Transverse colon (tissue), 4 donors: Measurements from ENCODE around the gene FAAH.

Experiments used
- EP300 ChIP-seq: sonication (generic); formaldehyde crosslinking; IDR thresholded peaks from one replicate; pipeline ENCODE4 v1.6.1; 2017; ENCODE audit warnings: antibody characterized with exemption, low read depth
- POLR2A ChIP-seq: fragments of 450-650 bp; IDR thresholded peaks from one replicate; pipeline ENCODE4 v1.6.1; 2016; ENCODE audit warnings: antibody characterized with exemption, mild to moderate bottlenecking, moderate library complexity
- POLR2AphosphoS5 ChIP-seq, 3 donors: sonication (generic); formaldehyde crosslinking; IDR thresholded peaks; one replicate each; pipeline ENCODE4 v1.6.1; 2016; ENCODE audit warnings: antibody characterized with exemption in 3 of 3
- TF ChIP-seq, protein P1 (sequence below), 5 experiments: fragments of 200-600 bp in 3 of 5; fragments of 450-650 bp in 2 of 5; sonication (generic) in 3 of 5; IDR thresholded peaks; 1 replicate in 2 of 5; 2 replicates in 3 of 5; pipeline ENCODE4 v1.5.1; 2016 to 2017; ENCODE audit warnings: antibody characterized with exemption in 5 of 5, inconsistent platforms in 3 of 5, mild to moderate bottlenecking in 2 of 5, moderate library complexity in 1 of 5

DNA sequence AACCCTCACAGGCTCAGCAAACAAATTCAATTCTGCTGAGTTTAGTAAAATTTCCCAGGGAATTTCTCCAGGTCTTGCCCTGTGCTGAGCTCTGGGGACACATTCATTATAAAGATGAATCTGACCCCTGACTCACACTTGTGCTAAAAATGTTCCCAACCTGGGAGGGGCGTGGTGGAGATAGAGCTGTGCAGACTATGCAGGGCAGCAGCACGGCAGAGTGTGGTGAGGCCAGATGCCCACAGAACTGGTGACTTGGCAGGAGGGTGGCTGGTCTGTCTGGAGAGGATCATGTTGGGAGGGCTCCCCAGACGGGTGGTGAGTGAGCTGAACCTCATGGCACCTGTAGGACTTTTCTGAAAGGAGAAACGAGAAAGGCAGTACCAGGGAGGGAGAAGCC lies 31.6 kb downstream of the FAAH start:
- TF ChIP-seq, protein P1, sequence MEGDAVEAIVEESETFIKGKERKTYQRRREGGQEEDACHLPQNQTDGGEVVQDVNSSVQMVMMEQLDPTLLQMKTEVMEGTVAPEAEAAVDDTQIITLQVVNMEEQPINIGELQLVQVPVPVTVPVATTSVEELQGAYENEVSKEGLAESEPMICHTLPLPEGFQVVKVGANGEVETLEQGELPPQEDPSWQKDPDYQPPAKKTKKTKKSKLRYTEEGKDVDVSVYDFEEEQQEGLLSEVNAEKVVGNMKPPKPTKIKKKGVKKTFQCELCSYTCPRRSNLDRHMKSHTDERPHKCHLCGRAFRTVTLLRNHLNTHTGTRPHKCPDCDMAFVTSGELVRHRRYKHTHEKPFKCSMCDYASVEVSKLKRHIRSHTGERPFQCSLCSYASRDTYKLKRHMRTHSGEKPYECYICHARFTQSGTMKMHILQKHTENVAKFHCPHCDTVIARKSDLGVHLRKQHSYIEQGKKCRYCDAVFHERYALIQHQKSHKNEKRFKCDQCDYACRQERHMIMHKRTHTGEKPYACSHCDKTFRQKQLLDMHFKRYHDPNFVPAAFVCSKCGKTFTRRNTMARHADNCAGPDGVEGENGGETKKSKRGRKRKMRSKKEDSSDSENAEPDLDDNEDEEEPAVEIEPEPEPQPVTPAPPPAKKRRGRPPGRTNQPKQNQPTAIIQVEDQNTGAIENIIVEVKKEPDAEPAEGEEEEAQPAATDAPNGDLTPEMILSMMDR (IDR thresholded peaks at IDR 0.05) = no peak
- no peak for TF ChIP-seq POLR2A
- no peak for TF ChIP-seq EP300
- no peak for TF ChIP-seq POLR2AphosphoS5 (IDR thresholded peaks at IDR 0.05)
